ENCODE measurements around the gene PDE7B. TPM values are rescaled to one million over a fixed set of nuclear protein-coding genes. Genes with fewer than 3 reads are reported as not detected.

The PDE7B gene
- total RNA-seq, 1 donor from 2014 or later = 18.4 TPM

DNA sequence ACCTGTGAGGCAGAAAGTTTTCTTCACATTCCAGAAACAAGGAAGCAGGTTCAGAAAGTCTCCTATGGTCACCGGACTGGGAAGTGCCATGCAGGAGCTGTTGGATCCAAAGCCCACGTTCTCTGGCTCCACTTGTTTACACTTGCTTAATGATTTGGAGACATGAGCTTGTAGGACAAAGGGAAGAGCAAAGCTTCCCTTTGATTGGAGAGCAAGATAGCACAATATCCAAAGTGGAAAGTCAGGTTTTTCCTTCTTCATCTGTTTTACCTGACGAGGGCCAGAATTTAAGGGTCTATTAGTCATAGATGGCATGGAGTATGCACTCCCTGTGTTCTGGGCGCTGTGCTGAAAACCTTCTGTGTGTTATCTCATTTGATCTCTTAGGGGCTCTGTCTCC lies 81.2 kb downstream of the PDE7B start:
- no peak for DNase-seq (ENCODE audit: low spot score)

DNA sequence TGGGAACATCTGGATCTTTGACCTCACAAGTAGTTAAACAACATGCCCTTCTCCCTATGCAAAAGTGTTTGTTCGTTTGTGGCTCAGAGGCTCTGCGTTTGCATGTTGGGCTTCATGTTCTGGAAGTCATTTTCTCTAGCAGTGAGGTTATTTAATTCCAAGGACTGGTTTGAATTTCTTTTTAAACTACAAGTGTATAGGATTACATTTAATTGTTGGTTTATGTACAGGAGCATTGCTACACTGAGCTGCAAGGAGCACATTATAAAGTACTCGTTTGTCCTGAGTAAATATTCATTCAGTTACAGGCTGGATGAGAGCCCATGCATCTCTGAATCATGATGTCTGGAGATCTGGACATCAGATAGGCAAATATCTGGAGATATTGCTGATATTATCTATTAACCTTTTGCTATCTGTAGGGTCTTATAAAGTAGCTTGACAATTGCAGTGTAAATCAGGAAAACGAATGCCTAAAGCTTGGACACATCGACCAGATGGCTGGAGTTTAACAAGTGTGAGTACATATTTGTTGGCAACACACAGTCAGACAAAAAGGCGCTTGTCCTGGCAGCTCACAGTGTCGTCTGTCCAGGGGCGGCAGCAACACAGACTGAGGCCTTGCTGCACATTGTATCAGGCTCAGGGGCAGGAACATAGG lies 84.6 kb downstream of the PDE7B start:
- DNase-seq (ENCODE audit: low spot score) = no peak

GRCh38 chr6:135936606-135937005 lies 85.1 kb downstream of the PDE7B start:
- no peak for DNase-seq (ENCODE audit: low spot score)

DNA sequence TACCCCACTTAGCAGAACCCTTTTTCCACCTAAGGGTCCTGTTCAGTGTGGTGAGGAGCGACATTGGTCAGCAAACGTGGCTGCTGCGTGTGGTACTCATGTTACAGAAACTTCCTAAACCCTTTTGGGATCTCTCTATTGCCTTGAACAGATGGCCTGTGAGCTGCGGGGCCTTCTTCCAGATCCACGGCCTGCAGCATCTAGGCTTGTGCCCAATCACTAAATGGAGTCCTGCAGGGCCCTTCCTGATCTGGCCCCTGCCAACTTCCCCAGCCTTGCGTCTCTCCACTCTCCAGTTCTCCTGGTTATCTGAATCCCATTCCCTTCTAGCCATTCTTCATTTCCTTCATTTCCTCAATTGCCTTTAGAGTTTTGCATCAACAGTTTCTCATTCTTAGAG lies 85.6 kb downstream of the PDE7B start:
- DNase-seq (ENCODE audit: low spot score) = no peak

GRCh38 chr6:135938576-135939207 lies 87.2 kb downstream of the PDE7B start:
- DNase-seq (ENCODE audit: low spot score) = no peak

GRCh38 chr6:135939208-135939591 lies 87.7 kb downstream of the PDE7B start:
- DNase-seq (ENCODE audit: low spot score) = no peak

DNA sequence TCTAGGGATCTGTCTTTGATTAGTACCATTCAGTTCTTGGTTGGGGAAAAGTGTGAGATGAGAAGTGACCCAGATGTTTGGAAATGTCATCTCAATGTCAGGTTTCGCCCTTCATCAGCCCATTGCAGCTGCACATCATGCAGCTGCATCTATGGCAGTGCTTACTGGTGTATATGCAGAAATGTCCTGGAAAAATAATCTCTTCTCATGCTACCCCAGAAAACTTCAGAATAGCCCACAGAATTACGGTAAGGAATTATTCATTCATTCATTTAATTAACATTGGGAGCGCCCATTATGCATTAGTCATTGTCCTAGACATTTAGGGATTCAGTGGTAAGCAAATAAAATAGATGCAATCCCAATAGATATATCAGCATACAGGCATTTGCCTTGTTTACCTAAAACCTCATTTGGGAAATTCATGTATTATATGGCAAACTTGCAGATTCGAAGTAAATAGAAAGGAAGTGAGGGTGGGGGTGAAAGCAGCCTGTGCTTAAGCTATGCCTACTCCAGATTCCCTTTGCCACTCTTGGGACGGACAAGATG lies 89.2 kb downstream of the PDE7B start:
- DNase-seq (ENCODE audit: low spot score) = no peak

DNA sequence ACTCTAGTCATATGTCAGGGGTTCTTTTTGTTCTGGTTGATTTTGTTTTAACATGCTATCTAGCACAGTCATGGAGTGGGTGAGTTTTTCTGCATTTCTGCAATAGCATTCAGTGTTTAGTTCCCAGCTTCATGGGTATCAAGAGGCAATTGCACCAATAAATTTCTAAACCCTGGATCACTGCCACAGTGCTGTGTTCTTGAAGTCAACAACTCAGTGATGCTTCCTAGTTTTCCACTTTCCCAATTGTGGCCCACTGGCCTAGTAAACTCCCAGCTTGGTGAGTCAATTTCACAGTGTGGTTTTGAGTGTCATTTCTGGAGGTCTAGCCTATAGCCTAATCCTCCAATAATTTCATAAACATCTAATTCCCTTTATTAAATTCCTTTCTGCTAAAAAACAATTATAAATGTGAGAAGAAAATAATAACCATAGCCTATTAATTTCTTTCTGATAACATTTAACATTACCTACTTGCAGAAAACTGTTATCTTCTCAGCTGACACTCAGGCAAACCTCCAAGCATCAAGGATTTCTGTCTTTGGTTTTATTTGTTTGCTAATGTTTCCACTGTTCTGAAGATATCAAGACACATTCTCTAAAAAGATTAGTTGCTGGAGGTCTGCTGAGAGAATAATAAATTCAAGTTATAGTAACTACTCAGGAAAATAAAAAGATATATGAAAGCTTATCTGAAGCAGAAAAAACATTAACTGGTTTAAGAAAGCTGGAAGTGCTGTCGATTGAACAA lies 89.9 kb downstream of the PDE7B start:
- DNase-seq (ENCODE audit: low spot score) = no peak

- no peak for DNase-seq (ENCODE audit: low spot score)
Measured at GRCh38 chr6:135944120-135944519, 92.6 kb downstream of the PDE7B start.

DNA sequence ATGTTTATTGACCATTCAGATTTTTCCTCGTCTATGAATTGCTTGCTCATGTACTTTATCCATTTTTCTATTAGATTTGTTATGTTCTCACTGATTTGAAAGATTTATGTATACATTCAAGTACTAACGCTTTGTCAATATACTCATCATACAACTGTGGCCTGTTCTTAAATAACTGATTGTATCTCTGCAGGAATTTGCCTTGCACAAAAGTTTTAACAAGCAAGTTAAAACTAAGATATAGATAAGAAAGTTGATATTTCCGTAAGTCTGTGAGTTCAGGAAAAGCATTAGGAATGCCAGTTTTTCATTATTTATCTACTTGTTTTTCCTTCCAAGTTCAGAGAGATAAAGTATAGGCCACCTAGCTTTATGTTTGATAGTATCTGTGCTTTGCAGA lies 95.2 kb downstream of the PDE7B start:
- no peak for DNase-seq (ENCODE audit: low spot score)

GRCh38 chr6:135950669-135951068 lies 99.2 kb downstream of the PDE7B start:
- DNase-seq (ENCODE audit: low spot score) = no peak

- DNase-seq (ENCODE audit: low spot score) = no peak
Measured at GRCh38 chr6:135951169-135951568, 99.7 kb downstream of the PDE7B start.

GRCh38 chr6:135953818-135954217 lies 102.3 kb downstream of the PDE7B start:
- no peak for DNase-seq (ENCODE audit: low spot score)

DNA sequence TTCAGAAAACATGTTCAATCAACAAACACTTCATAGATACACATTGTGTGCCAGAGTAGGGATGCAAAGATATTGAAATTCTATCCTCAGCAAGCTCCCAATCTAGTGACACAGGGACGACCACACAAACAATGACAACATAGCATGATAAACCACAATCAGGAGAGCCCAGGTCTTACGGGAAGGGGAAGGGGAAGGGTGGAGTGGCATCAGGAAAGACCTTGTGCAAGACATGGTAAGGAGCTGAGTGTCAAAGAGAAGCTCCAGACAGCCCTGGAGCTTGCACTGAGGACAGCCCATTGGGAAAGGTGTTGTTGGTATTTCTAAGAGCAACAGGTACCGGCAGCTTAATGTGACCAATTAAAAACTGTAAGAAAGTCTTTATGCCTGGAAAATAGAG lies 103.6 kb downstream of the PDE7B start:
- DNase-seq (ENCODE audit: low spot score) = no peak

DNA sequence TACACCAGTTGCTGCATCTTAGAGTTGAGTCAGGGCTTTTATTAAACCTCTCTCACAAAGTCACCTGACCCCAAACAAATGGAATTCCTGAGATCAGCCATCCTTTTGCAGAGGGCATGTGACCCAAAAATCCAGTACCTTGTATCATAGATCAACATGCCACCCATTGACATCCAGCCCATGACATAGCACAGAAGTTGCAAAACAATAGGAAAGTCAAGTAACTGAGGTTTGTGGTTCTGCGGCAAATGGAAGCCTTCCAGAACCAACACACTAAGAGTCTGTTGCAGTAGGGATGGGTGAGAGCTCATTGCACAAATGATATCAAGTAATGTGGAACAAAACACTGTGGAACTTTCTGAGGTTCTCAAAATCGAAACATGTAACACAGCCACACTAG lies 111.2 kb downstream of the PDE7B start:
- DNase-seq (ENCODE audit: low spot score) = no peak

DNA sequence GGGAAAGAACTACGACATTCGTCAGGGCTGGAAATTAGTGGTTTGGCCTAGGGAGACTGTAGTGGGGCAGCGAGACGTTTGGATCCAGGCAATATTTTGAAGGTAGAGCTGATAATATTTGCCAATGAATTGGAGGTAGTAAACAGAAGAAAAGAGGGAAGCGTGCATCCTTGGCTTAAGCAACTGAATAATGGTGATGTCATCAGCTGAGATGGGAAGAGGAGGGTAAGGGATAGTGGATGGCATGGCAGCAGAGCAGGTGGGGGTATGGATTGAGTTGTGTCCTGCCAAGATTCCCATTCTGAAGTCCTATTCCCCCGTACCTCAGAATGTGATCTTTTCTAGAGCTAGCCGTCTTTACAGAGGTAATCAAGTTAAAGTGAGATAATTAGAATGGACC lies 119.2 kb downstream of the PDE7B start:
- DNase-seq (ENCODE audit: low spot score) = no peak

- DNase-seq (ENCODE audit: low spot score) = no peak
Measured at GRCh38 chr6:135971351-135971750, 119.8 kb downstream of the PDE7B start.

DNA sequence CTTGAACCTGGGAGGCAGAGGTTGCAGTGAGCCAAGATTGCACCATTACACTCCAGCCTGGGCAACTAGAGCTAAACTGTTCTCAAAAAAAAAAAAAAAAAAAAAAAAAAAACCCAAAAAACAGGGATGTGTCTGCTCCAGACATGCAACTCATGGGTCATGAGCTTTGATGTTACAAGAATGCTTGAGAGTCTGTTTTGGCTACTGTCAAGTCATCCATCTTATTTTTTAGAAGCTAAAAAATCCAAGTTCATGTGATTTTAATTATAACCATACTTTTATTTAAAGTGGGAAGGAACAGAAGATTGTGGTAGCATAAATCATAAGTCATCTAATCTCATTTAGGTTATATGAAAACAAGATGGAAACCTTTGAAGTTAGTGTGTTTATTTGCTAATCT lies 120.6 kb downstream of the PDE7B start:
- no peak for DNase-seq (ENCODE audit: low spot score)

DNA sequence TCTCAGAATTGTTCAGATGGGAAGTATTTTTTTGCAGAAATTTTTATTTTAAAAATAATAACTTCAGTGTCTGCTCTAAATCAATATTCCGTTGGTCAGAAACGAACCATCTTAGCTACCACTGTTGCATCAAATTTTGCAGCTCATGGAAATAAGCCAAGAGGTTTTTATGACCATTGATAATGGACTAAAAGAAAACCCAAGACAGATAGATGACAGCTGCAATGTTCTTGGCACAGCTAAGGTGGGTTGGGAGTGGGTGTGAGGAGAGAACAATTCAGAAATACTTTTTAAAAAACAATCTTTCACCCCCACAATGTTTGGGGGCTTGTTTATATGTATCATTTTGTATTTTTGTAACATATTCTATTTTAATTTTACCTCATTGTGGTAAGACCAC lies 121.1 kb downstream of the PDE7B start:
- no peak for DNase-seq (ENCODE audit: low spot score)

- no peak for DNase-seq (ENCODE audit: low spot score)
Measured at GRCh38 chr6:135974426-135974825, 122.9 kb downstream of the PDE7B start.

DNA sequence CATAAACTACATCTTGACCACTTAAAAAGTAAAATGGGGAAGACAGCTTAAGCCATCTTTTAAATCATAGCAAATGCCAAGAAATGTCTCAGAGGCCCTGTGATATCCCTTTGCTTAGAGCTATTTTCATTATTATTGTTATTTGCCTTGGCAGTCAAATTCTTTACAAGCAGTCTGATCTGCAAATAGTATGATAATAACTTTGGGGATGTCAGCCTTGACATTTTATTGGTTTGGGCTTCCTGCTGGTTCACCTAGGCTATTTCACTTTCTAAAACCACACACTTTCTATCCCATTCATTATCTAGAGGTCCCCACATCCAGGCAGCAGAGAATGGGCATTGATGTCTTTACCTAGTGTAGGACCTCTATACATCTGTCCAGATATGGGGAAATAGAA lies 125.1 kb downstream of the PDE7B start:
- no peak for DNase-seq (ENCODE audit: low spot score)

- no peak for DNase-seq (ENCODE audit: low spot score)
Measured at GRCh38 chr6:135983093-135983492, 131.6 kb downstream of the PDE7B start.

Measured in ureter (tissue), 1 donor.